ENCODE data around the gene KIR2DL4.
"Not testable (repeated sequence)": the region's sequence is repeated elsewhere in the genome, so short reads cannot be mapped to it uniquely, and the experiment has no call there.

DNA sequence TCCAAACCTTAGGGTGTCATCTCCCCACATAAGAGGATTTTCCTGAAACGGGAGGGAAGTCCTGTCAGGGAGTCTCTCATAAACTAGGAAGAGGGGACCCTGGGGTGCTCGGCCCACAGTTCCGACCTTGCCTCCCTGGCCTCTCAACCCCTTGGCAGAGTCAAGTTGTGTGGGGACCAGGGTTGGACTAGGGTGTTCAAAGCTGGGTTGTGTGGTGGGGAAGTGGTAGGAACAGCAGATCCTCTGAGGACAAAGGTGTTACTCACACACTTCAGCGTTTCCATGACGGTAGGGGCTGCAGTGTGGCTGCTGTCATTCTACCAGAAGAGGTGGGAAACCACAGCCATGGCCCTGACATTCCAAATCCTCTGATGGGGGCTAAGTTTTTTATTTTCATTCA lies 31.7 kb downstream of the KIR2DL4 start:
- TF ChIP-seq, protein P1, sequence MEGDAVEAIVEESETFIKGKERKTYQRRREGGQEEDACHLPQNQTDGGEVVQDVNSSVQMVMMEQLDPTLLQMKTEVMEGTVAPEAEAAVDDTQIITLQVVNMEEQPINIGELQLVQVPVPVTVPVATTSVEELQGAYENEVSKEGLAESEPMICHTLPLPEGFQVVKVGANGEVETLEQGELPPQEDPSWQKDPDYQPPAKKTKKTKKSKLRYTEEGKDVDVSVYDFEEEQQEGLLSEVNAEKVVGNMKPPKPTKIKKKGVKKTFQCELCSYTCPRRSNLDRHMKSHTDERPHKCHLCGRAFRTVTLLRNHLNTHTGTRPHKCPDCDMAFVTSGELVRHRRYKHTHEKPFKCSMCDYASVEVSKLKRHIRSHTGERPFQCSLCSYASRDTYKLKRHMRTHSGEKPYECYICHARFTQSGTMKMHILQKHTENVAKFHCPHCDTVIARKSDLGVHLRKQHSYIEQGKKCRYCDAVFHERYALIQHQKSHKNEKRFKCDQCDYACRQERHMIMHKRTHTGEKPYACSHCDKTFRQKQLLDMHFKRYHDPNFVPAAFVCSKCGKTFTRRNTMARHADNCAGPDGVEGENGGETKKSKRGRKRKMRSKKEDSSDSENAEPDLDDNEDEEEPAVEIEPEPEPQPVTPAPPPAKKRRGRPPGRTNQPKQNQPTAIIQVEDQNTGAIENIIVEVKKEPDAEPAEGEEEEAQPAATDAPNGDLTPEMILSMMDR (IDR thresholded peaks at IDR 0.05) = not testable (repeated sequence)
- not testable (repeated sequence) for TF ChIP-seq POLR2A (IDR thresholded peaks at IDR 0.05)
